Esophagus muscularis mucosa (tissue), 4 donors: ENCODE data around the gene INSC. TPM values are rescaled to one million over a fixed set of nuclear protein-coding genes. Genes with fewer than 3 reads are reported as not detected.
"Not testable (repeated sequence)": the region's sequence is repeated elsewhere in the genome, so short reads cannot be mapped to it uniquely, and the experiment has no call there.

ENCODE experiments used
- DNase-seq: peaks from one replicate; pipeline ENCODE4 v3.0.0-alpha.2; 2017; ENCODE audit errors: extremely low spot score
- H3K27ac ChIP-seq, 4 donors: fragments of 200-600 bp; sonication (generic); replicated peaks in 1 of 4; 1 replicate in 3 of 4; 2 replicates in 1 of 4; pipeline ENCODE4 v1.5.1; 2016 to 2019; ENCODE audit warnings: mild to moderate bottlenecking in 1 of 4
- H3K27me3 ChIP-seq, 4 donors: fragments of 200-600 bp; sonication (generic); one replicate each; pipeline versions ENCODE4 v1.5.1 to v1.6.0; 2016 to 2019
- H3K36me3 ChIP-seq, 4 donors: fragments of 200-600 bp; sonication (generic); one replicate each; pipeline ENCODE4 v1.5.1; 2016 to 2019
- H3K4me1 ChIP-seq, 4 donors: fragments of 200-600 bp; sonication (generic); one replicate each; pipeline ENCODE4 v1.5.1; 2016 to 2019
- H3K4me3 ChIP-seq, 4 donors: fragments of 200-600 bp; sonication (generic); 1 replicate in 2 of 4; 2 replicates in 2 of 4; pipeline ENCODE4 v1.5.1; 2016 to 2019; ENCODE audit warnings: mild to moderate bottlenecking in 4 of 4, moderate library complexity in 1 of 4
- H3K9me3 ChIP-seq, 4 donors: fragments of 200-600 bp; sonication (generic); 1 replicate in 3 of 4; 2 replicates in 1 of 4; pipeline ENCODE4 v1.5.1; 2016 to 2019
- EP300 ChIP-seq: sonication (generic); formaldehyde crosslinking; IDR thresholded peaks from one replicate; pipeline ENCODE4 v1.6.1; 2017; ENCODE audit warnings: antibody characterized with exemption
- POLR2A ChIP-seq: fragments of 450-650 bp; IDR thresholded peaks from one replicate; pipeline ENCODE4 v1.6.1; 2017; ENCODE audit warnings: antibody characterized with exemption, moderate library complexity, mild to moderate bottlenecking, low read depth
- POLR2AphosphoS5 ChIP-seq, 2 donors: sonication (generic); formaldehyde crosslinking; IDR thresholded peaks; one replicate each; pipeline ENCODE4 v1.6.1; 2017; ENCODE audit warnings: antibody characterized with exemption in 2 of 2
- WGBS: methylation state at CpG from one replicate; pipeline ENCODE4 v1.1.5; 2018; 5-methylcytosine and 5-hydroxymethylcytosine counted together
- intact Hi-C: fragments of 100-400 bp; cut with DNase I; formaldehyde crosslinking; loops from one replicate; pipeline ENCODE4 v1.15.1; 2023
- total RNA-seq, 4 donors: library from RNA; depleted of rRNA; stranded (reverse); fragments of >200 nt; gene quantifications; one replicate each; pipeline versions ENCODE4 v1.1.0 to v1.2.1, GENCODE V29; 2016
- TF ChIP-seq, protein P1 (sequence below), 3 experiments: fragments of 200-600 bp in 2 of 3; fragments of 450-650 bp in 1 of 3; sonication (generic) in 2 of 3; IDR thresholded peaks; one replicate each; pipeline ENCODE4 v1.5.1; 2017 to 2019; ENCODE audit warnings: antibody characterized with exemption in 3 of 3, mild to moderate bottlenecking in 2 of 3, moderate library complexity in 1 of 3

The INSC gene, protein sequence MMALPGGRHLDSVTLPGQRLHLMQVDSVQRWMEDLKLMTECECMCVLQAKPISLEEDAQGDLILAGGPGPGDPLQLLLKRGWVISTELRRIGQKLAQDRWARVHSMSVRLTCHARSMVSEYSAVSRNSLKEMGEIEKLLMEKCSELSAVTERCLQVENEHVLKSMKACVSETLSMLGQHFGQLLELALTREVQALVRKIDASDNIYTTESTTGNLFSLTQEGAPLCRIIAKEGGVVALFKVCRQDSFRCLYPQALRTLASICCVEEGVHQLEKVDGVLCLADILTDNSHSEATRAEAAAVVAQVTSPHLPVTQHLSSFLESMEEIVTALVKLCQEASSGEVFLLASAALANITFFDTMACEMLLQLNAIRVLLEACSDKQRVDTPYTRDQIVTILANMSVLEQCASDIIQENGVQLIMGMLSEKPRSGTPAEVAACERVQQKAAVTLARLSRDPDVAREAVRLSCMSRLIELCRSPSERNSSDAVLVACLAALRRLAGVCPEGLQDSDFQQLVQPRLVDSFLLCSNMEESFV
- total RNA-seq = 1 to 10 TPM; 1.7 to 3.1 (median 2.6) TPM

DNA sequence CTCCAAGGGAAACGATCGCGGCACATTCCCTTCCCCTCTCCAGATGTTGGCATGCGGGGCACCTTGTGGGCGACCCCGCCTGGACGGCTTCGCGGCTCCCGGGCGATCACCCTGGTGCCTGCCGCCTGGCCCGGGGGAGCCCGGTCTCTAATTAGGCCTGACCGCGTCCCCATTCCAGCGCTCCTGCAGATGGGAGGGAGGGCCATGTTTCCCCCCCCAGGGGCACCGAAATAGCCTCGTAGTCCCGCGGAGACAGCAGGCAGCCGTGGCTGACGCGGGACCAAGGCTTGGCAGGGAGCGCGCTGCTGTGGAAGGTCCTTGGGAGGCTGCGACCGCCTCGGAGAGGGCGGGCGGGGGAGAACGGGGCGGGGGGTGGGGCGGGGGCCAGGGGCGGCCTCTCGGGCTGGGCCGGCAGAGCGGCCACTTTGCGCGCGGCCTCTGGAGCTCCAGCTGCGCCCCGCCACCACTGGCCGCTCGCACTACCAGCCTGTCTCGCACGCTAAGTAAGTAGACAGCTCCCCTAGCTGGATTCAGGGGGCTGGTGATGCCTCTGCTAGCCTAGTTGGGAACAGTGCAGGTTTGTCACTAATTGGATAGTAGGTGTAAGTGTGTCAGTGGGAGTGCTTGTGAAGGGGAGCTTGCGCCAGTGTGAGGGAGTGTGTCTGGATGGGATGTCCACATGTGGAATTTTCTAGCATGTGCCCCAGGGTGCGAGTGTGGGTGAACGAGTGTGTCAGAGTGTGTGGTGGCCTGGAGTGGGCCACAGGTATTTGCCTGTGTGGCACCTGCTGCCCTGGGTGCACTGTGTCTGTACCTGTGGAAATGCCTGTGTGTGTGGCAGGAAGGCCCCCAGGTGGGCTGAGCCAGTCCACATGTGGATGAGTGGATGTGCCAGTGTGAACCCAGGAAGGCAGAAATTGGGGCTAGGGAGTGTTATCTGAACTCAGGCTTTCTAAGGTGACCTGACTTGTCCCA is at the start of gene INSC:
Gene INSC, plus strand, starts transcription at position 423 of the 975 bp plus-strand sequence. CDS start 34,252 bp downstream, outside the sequence.
- Histone ChIP-seq H3K27ac (peak within 1 kb of the TSS; percentile 33 to 51 (median 42)), H3K4me3 (peak within 1 kb of the TSS; percentile 40 to 50 (median 44)), H3K4me1 (peaks cover 0 to 17% (median 10%) of the 10 kb centered on the region in 4 donors), H3K36me3 (no peaks in the 10 kb centered on the region), H3K9me3 (no peaks in the 10 kb centered on the region), H3K27me3 (peaks cover 0 to 41% (median 0%) of the 10 kb centered on the region in 4 donors)
- TF ChIP-seq, protein P1, sequence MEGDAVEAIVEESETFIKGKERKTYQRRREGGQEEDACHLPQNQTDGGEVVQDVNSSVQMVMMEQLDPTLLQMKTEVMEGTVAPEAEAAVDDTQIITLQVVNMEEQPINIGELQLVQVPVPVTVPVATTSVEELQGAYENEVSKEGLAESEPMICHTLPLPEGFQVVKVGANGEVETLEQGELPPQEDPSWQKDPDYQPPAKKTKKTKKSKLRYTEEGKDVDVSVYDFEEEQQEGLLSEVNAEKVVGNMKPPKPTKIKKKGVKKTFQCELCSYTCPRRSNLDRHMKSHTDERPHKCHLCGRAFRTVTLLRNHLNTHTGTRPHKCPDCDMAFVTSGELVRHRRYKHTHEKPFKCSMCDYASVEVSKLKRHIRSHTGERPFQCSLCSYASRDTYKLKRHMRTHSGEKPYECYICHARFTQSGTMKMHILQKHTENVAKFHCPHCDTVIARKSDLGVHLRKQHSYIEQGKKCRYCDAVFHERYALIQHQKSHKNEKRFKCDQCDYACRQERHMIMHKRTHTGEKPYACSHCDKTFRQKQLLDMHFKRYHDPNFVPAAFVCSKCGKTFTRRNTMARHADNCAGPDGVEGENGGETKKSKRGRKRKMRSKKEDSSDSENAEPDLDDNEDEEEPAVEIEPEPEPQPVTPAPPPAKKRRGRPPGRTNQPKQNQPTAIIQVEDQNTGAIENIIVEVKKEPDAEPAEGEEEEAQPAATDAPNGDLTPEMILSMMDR (IDR thresholded peaks at IDR 0.05) = no peak
- TF ChIP-seq POLR2AphosphoS5 (IDR thresholded peaks at IDR 0.05) (peak in 1 of 2 donors; percentile 27), POLR2A (no peak), EP300 (no peak)
- WGBS = 11% methylated on average over 21 of the region's 50 CpGs
- intact Hi-C loops = no loop called here
- DNase-seq = peak; percentile 72

DNA sequence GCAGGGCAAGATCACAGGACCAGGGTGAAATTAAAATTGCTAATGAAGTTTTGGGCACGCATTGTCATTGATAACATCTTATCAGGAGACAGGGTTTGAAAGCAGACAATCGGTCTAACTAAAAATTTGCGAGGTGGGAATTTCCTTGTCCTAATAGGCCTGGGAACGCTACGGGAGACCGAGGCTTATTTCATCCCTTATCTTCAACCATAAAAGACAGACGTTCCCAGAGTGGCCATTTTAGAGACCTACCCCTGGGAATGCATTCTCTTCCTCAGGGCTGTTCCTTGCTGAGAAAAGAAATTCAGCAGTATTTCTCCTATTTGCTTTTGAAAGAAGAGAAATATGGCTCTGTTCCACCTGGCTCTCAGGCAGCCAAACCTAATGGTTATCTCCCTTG is 45.0 kb upstream of the INSC start:
- H3K4me3 ChIP-seq, H3K9me3 ChIP-seq, intact Hi-C loops, DNase-seq, H3K27ac ChIP-seq, H3K36me3 ChIP-seq: not testable (repeated sequence)
- H3K4me1 ChIP-seq = peaks cover 17 to 23% (median 20%) of the 10 kb centered on the region in 4 donors
- WGBS = 91% methylated on average over 7 of the region's 7 CpGs
- peaks cover 0 to 46% (median 30%) of the 10 kb centered on the region in 4 donors for H3K27me3 ChIP-seq

DNA sequence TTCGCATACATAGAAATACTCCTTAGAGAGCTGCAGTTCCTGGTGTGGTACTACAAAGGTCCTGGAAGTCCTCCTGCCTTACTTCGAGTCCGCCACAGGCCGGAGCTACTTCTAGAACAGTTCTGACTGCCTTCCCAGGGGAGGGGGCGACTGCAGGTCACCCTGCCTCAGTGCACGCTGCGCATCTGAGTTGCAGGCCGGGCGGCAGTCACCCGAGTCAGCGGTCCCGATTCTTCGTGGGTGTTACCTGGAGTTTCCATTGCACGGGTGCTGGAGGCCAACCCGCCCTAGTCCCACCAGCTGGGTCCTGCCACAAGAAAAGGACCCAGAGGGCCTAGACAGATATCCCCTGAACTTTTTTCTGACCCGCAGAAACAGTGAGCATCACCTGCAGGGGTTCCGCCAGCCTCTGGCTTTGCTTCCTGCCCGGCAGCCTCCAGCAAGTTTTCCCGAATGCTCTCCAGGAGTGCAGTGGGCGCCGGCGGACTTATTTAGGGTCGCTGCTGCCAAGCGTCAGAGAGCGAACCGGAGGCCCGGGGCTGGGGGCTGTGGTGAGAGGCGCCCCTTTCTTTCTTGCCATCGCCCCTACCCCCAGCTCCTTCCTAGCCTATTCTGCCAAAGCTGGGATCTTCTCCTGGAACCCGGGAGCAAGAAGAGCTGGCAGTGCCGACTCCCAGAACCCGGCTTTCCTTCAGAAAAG is 43.0 kb upstream of the INSC start:
- Histone ChIP-seq H3K36me3 (no peaks in the 10 kb centered on the region), H3K9me3 (peaks cover 0 to 4% (median 0%) of the 10 kb centered on the region in 4 donors), H3K4me3 (no peak overlapping the region), H3K27ac (no peak overlapping the region), H3K4me1 (peaks cover 18 to 26% (median 22%) of the 10 kb centered on the region in 4 donors), H3K27me3 (peaks cover 0 to 57% (median 35%) of the 10 kb centered on the region in 4 donors)
- TF ChIP-seq EP300 (no peak), POLR2AphosphoS5 (IDR thresholded peaks at IDR 0.05) (no peak), POLR2A (no peak)
- TF ChIP-seq, protein P1 (IDR thresholded peaks at IDR 0.05) = no peak
- DNase-seq = no peak
- 88% methylated on average over 26 of the region's 32 CpGs for WGBS
- intact Hi-C loops = no loop called here

DNA sequence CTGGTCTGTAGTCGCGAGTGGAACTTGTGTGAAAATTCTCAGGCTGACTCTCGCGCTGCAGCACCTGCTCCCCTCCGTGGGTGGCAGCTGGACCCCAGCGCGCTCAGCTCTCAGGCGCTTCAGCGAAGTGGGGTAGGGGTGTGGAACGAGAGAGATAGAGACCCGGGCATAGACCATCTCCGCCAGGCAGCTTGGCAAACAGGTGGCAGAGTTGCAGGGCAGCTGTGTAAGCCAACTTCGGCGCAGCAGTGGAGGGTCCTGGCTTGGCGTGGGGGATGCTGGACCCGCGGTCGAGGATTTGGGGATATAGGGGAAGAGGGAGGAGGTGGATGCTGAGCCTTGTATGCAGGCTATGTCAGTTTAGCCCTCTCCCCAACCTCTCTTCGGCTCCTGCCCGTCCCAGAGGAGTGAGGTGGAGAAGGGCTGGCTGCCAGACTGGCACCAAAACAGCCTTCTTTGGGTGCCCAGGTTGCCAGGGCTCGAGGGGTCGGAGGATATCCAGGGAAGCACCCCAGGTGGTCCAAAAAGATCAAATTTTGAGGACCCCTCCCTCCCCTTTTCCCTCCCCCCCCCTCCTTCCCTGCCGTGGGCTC is 42.1 kb upstream of the INSC start:
- Histone ChIP-seq H3K4me1 (peaks cover 18 to 26% (median 22%) of the 10 kb centered on the region in 4 donors), H3K9me3 (peaks cover 0 to 4% (median 0%) of the 10 kb centered on the region in 4 donors), H3K4me3 (no peak overlapping the region), H3K27ac (no peak overlapping the region), H3K27me3 (peaks cover 0 to 57% (median 35%) of the 10 kb centered on the region in 4 donors), H3K36me3 (no peaks in the 10 kb centered on the region)
- 85% methylated on average over 22 of the region's 23 CpGs for WGBS
- no peak for TF ChIP-seq POLR2AphosphoS5 (IDR thresholded peaks at IDR 0.05)
- TF ChIP-seq, protein P1 (IDR thresholded peaks at IDR 0.05) = no peak
- TF ChIP-seq EP300 = no peak
- TF ChIP-seq POLR2A = no peak
- no peak for DNase-seq
- intact Hi-C loops = no loop called here
